HL-60 (cell line): Measurements from ENCODE around the gene TOP2B.

Source experiments
- DNase-seq, 2 experiments: peaks; one replicate each; pipeline ENCODE4 v3.0.0-alpha.2; 2010 to 2020; ENCODE audit warnings: low read depth in 1 of 2, low spot score in 1 of 2
- H3K27ac ChIP-seq: fragments of 250-450 bp; sonication (Bioruptor Pico); replicated peaks from 2 replicates; pipeline ENCODE4 v1.5.1; 2020; ENCODE audit warnings: mild to moderate bottlenecking, moderate library complexity
- H3K27me3 ChIP-seq: fragments of 250-450 bp; sonication (Bioruptor Pico); 2 replicates; pipeline ENCODE4 v1.5.1; 2021; ENCODE audit warnings: mild to moderate bottlenecking, moderate library complexity; ENCODE audit not compliant: insufficient read depth, poor library complexity, severe bottlenecking
- H3K4me3 ChIP-seq: replicated peaks from 2 replicates; pipeline ENCODE4 v1.5.1; 2011; ENCODE audit warnings: mild to moderate bottlenecking, control low read depth, low read length; ENCODE audit not compliant: insufficient read depth
- GABPA ChIP-seq: IDR thresholded peaks from 2 replicates; pipeline ENCODE4 v1.6.1; 2012; ENCODE audit warnings: low read depth
- POLR2AphosphoS5 ChIP-seq: IDR thresholded peaks from 2 replicates; pipeline ENCODE4 v1.6.1; 2012; ENCODE audit warnings: low read depth
- SPI1 ChIP-seq: IDR thresholded peaks from 2 replicates; pipeline ENCODE4 v1.6.1; 2012; ENCODE audit warnings: low read depth, mild to moderate bottlenecking, borderline replicate concordance
- TF ChIP-seq, protein P1 (sequence below): IDR thresholded peaks from one replicate; pipeline ENCODE4 v1.5.1; 2011; ENCODE audit warnings: low read length, control low read depth, inconsistent platforms; ENCODE audit not compliant: insufficient read depth
- TF ChIP-seq, protein P2 (sequence below): IDR thresholded peaks from 2 replicates; pipeline ENCODE4 v1.6.1; 2012; ENCODE audit warnings: low read depth; ENCODE audit not compliant: insufficient replicate concordance

TOP2B gene

DNA sequence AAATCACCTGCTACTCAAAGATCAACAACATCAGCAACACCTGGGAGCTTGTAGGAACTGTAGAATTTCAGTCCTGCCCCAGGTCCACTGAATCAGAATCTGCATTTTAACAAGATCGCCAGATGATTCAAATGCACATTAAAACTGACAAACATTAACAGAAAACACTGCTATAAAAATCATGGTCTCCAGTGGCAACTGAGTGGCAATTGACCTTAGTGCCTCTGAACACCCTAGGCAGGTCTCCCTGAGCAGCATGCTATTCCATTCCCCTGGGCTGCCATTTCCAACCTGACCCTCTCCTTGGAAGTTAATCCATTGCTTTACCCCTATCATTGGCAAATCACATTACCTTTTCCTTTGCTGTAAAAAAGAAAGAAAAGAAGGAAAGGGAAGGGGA is 23.0 kb upstream of the TOP2B start:
- H3K4me3 ChIP-seq, result no peak overlapping the region
- DNase-seq, result no peak
- TF ChIP-seq GABPA, result no peak
- TF ChIP-seq, protein P1, sequence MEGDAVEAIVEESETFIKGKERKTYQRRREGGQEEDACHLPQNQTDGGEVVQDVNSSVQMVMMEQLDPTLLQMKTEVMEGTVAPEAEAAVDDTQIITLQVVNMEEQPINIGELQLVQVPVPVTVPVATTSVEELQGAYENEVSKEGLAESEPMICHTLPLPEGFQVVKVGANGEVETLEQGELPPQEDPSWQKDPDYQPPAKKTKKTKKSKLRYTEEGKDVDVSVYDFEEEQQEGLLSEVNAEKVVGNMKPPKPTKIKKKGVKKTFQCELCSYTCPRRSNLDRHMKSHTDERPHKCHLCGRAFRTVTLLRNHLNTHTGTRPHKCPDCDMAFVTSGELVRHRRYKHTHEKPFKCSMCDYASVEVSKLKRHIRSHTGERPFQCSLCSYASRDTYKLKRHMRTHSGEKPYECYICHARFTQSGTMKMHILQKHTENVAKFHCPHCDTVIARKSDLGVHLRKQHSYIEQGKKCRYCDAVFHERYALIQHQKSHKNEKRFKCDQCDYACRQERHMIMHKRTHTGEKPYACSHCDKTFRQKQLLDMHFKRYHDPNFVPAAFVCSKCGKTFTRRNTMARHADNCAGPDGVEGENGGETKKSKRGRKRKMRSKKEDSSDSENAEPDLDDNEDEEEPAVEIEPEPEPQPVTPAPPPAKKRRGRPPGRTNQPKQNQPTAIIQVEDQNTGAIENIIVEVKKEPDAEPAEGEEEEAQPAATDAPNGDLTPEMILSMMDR, result no peak
- no peak for TF ChIP-seq POLR2AphosphoS5
- H3K27ac ChIP-seq, result no peak overlapping the region
- no peaks in the 10 kb centered on the region for H3K27me3 ChIP-seq

DNA sequence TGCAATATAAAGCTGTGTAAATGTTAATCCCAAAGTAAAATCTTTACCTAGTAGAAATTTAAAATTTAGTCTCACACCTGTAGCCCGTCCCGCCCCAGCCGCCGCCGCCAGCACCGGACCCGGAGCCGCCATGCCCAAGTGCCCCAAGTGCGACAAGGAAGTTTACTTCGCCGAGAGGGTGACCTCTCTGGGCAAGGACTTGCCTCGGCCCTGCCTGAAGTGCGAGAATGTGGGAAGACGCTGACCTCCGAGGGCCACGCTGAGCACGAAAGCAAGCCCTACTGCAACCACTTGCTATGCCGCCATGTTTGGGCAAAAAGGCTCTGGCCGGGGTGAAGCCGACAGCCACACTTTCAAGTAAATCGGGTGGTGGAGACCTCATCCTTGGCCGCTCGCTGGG is 22.1 kb upstream of the TOP2B start:
- TF ChIP-seq SPI1, result no peak
- no peak for TF ChIP-seq GABPA
- TF ChIP-seq POLR2AphosphoS5, result no peak
- TF ChIP-seq, protein P1, result no peak
- TF ChIP-seq, protein P2, sequence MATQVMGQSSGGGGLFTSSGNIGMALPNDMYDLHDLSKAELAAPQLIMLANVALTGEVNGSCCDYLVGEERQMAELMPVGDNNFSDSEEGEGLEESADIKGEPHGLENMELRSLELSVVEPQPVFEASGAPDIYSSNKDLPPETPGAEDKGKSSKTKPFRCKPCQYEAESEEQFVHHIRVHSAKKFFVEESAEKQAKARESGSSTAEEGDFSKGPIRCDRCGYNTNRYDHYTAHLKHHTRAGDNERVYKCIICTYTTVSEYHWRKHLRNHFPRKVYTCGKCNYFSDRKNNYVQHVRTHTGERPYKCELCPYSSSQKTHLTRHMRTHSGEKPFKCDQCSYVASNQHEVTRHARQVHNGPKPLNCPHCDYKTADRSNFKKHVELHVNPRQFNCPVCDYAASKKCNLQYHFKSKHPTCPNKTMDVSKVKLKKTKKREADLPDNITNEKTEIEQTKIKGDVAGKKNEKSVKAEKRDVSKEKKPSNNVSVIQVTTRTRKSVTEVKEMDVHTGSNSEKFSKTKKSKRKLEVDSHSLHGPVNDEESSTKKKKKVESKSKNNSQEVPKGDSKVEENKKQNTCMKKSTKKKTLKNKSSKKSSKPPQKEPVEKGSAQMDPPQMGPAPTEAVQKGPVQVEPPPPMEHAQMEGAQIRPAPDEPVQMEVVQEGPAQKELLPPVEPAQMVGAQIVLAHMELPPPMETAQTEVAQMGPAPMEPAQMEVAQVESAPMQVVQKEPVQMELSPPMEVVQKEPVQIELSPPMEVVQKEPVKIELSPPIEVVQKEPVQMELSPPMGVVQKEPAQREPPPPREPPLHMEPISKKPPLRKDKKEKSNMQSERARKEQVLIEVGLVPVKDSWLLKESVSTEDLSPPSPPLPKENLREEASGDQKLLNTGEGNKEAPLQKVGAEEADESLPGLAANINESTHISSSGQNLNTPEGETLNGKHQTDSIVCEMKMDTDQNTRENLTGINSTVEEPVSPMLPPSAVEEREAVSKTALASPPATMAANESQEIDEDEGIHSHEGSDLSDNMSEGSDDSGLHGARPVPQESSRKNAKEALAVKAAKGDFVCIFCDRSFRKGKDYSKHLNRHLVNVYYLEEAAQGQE, result no peak
- Histone ChIP-seq H3K4me3 (no peak overlapping the region), H3K27ac (no peak overlapping the region), H3K27me3 (no peaks in the 10 kb centered on the region)
- DNase-seq, result no peak

DNA sequence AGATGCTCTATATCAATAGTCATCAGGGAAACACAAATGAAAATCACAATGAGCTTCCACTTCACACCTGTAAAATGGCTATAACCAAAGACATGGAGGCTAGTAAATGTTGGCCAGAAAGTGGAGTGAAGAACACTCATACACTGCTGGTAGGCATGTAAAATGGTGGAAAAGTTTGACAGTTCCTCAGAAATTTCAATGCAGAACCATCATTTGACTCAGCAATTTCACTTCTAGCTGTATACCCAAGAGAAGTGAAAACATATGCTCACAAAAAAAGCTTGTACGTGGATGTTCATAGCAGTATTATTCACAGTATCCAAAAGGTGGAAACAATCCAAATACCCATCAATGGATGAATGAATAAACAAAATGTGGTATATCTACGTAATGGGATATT is 19.2 kb upstream of the TOP2B start:
- Histone ChIP-seq H3K27ac (no peak overlapping the region), H3K4me3 (no peak overlapping the region), H3K27me3 (no peaks in the 10 kb centered on the region)
- no peak for TF ChIP-seq POLR2AphosphoS5
- TF ChIP-seq GABPA, result no peak
- TF ChIP-seq, protein P1, result no peak
- no peak for TF ChIP-seq SPI1
- TF ChIP-seq, protein P2, result no peak
- no peak for DNase-seq

DNA sequence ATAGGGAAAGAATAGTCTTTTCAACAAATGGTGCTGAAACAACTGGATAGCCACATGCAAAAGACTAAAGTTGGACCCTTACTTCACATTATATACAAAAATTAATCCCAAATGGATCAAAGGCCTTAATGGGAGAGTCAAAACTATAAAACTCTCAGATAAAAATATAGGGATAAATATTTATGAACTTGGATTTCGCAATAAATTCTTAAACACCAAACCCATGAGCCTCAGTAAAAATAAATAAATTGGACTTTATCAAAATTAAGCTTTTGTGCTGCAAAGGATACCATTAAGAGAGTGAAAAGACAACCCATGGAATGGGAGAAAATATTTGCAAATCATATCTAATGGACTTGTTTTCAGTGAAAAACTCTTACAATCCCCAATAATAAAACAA is 18.7 kb upstream of the TOP2B start:
- TF ChIP-seq GABPA (no peak), POLR2AphosphoS5 (no peak)
- Histone ChIP-seq H3K27ac (no peak overlapping the region), H3K4me3 (no peak overlapping the region), H3K27me3 (no peaks in the 10 kb centered on the region)
- DNase-seq, result no peak
